Upper lobe of left lung (tissue), 6 donors: Measurements from ENCODE around the gene C1QL1. TPM values are rescaled to one million over a fixed set of nuclear protein-coding genes. Genes with fewer than 3 reads are reported as not detected.

ENCODE experiments used
- ATAC-seq, 2 donors: fragments of 200-7000 bp; cut with Tn5 transposase; one replicate each; pipeline ENCODE4 v1.9.1; 2022; ENCODE audit warnings: mild to moderate bottlenecking in 2 of 2, moderate library complexity in 2 of 2; ENCODE audit not compliant: low FRiP score in 2 of 2
- DNase-seq, 2 donors: peaks; one replicate each; pipeline ENCODE4 v3.0.0-alpha.2; 2019 to 2020
- H3K27ac ChIP-seq, 4 donors: fragments of 200-600 bp; sonication (generic); one replicate each; pipeline ENCODE4 v1.5.1; 2016 to 2019
- H3K27me3 ChIP-seq, 4 donors: fragments of 200-600 bp; sonication (generic); one replicate each; pipeline ENCODE4 v1.5.1; 2017 to 2019
- H3K36me3 ChIP-seq, 4 donors: fragments of 200-600 bp; sonication (generic); one replicate each; pipeline ENCODE4 v1.5.1; 2016 to 2019
- H3K4me1 ChIP-seq, 4 donors: fragments of 200-600 bp; sonication (generic); one replicate each; pipeline ENCODE4 v1.5.1; 2018 to 2019
- H3K4me3 ChIP-seq, 4 donors: fragments of 200-600 bp; sonication (generic); one replicate each; pipeline ENCODE4 v1.5.1; 2017 to 2019; ENCODE audit warnings: mild to moderate bottlenecking in 2 of 4, moderate library complexity in 1 of 4
- H3K9me3 ChIP-seq, 4 donors: fragments of 200-600 bp; sonication (generic); one replicate each; pipeline ENCODE4 v1.5.1; 2018 to 2019
- EP300 ChIP-seq, 4 donors: sonication (generic); formaldehyde crosslinking; IDR thresholded peaks; one replicate each; pipeline ENCODE4 v1.5.1; 2017; ENCODE audit warnings: antibody characterized with exemption in 4 of 4, control low read depth in 2 of 4
- POLR2A ChIP-seq, 4 donors: fragments of 450-650 bp; IDR thresholded peaks; one replicate each; pipeline ENCODE4 v1.5.1; 2016 to 2017; ENCODE audit warnings: antibody characterized with exemption in 4 of 4, mild to moderate bottlenecking in 2 of 4
- POLR2AphosphoS5 ChIP-seq, 2 donors: sonication (generic); formaldehyde crosslinking; IDR thresholded peaks; one replicate each; pipeline ENCODE4 v1.5.1; 2017; ENCODE audit warnings: antibody characterized with exemption in 2 of 2
- WGBS, 2 donors: methylation state at CpG; one replicate each; pipeline ENCODE4 v1.1.5; 2017 to 2018; 5-methylcytosine and 5-hydroxymethylcytosine counted together
- total RNA-seq, 6 donors: library from RNA; depleted of rRNA in 4 of 6; stranded (reverse); fragments of >200 nt in 4 of 6; gene quantifications; one replicate each; pipeline versions ENCODE4 v1.1.0 to v1.2.1, GENCODE V29; 2016 to 2021
- TF ChIP-seq, protein P1 (sequence below), 6 experiments: fragments of 450-650 bp in 4 of 6; fragments of 200-600 bp in 2 of 6; sonication (generic) in 2 of 6; IDR thresholded peaks; one replicate each; pipeline ENCODE4 v1.5.1; 2016 to 2019; ENCODE audit warnings: antibody characterized with exemption in 6 of 6
- donor health status: DM: no; HTN: no; CAD: no; lungs with moderate emphysema.
- donor health status: DM: no; HTN: yes; CAD: no; lungs with severe emphysema.

The C1QL1 gene
- total RNA-seq, 6 donors from 2014 or later = 0.44 TPM; not detected in 5

DNA sequence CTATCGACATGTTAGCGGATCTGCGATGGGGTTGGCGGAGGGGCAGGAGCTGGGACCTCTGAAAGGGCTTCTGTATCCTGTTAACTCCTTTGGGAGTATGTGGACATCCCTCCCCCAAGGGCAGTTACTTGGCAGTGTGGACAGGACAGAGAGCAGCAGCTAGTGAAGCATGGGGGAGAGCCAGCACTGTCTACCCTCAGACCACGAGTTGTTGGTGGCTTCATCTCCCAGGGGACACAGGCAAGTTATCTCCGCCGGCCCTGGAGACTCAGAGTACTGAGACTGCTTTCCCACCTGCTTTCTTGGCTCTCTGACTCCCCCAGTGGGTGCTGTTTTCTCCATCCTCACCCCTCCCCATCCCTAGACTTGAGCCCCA, 47.5 kb downstream of the C1QL1 start:
- Histone ChIP-seq H3K4me1 (peaks cover 0 to 16% (median 7%) of the 10 kb centered on the region in 4 donors), H3K27ac (no peak overlapping the region), H3K36me3 (no peaks in the 10 kb centered on the region), H3K4me3 (no peak overlapping the region), H3K9me3 (no peaks in the 10 kb centered on the region), H3K27me3 (no peaks in the 10 kb centered on the region)
- no peak for DNase-seq
- WGBS, 2 donors = 72 to 79% methylated on average over 7 of the region's 7 CpGs
- ATAC-seq = no peak
- TF ChIP-seq EP300 (IDR thresholded peaks at IDR 0.05) = no peak
- no peak for TF ChIP-seq POLR2AphosphoS5 (IDR thresholded peaks at IDR 0.05)
- TF ChIP-seq, protein P1, sequence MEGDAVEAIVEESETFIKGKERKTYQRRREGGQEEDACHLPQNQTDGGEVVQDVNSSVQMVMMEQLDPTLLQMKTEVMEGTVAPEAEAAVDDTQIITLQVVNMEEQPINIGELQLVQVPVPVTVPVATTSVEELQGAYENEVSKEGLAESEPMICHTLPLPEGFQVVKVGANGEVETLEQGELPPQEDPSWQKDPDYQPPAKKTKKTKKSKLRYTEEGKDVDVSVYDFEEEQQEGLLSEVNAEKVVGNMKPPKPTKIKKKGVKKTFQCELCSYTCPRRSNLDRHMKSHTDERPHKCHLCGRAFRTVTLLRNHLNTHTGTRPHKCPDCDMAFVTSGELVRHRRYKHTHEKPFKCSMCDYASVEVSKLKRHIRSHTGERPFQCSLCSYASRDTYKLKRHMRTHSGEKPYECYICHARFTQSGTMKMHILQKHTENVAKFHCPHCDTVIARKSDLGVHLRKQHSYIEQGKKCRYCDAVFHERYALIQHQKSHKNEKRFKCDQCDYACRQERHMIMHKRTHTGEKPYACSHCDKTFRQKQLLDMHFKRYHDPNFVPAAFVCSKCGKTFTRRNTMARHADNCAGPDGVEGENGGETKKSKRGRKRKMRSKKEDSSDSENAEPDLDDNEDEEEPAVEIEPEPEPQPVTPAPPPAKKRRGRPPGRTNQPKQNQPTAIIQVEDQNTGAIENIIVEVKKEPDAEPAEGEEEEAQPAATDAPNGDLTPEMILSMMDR (IDR thresholded peaks at IDR 0.05) = no peak
- TF ChIP-seq POLR2A (IDR thresholded peaks at IDR 0.05) = no peak

GRCh38 chr17:44919885-44920564, 48.1 kb downstream of the C1QL1 start:
- TF ChIP-seq, protein P1 (IDR thresholded peaks at IDR 0.05) = peak; percentile 80 to 91 (median 86)
- no peak for TF ChIP-seq POLR2AphosphoS5 (IDR thresholded peaks at IDR 0.05)
- no peaks in the 10 kb centered on the region for H3K36me3 ChIP-seq
- H3K4me3 ChIP-seq = no peak overlapping the region
- H3K9me3 ChIP-seq = no peaks in the 10 kb centered on the region
- 20 to 38% methylated on average over 2 to 9 of the region's 9 CpGs for WGBS, 2 donors
- DNase-seq (peak in 1 of 2 donors; percentile 81), ATAC-seq (peak; percentile 83 to 93)
- H3K27me3 ChIP-seq = no peaks in the 10 kb centered on the region
- H3K4me1 ChIP-seq = peaks cover 0 to 17% (median 8%) of the 10 kb centered on the region in 4 donors
- H3K27ac ChIP-seq = no peak overlapping the region

DNA sequence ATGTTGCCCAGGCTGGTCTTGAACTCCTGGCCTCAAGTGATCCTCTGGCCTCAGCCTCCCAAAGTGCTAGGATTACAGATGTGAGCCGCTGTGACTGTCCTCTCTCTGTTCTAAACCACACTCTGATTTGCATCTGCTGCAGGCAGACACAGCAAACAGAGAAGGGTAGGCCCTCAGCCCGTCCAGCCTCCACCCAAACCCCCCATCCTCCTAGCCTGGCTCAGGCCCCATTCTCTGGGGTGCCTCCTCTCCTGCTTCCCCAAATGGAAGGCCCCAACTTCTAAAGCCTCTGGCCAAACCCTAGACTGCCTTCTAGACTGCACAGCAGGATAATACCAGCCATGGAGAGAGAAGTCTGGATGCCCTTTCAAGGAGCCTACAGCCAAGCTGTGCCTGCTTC, 48.7 kb downstream of the C1QL1 start:
- no peaks in the 10 kb centered on the region for H3K27me3 ChIP-seq
- ATAC-seq (no peak), DNase-seq (no peak)
- TF ChIP-seq POLR2A (IDR thresholded peaks at IDR 0.05) (no peak), EP300 (IDR thresholded peaks at IDR 0.05) (no peak), POLR2AphosphoS5 (IDR thresholded peaks at IDR 0.05) (no peak)
- TF ChIP-seq, protein P1 (IDR thresholded peaks at IDR 0.05) = no peak
- no peak overlapping the region for H3K4me3 ChIP-seq
- H3K4me1 ChIP-seq = peaks cover 0 to 17% (median 8%) of the 10 kb centered on the region in 4 donors
- H3K27ac ChIP-seq = no peak overlapping the region
- 68 to 78% methylated on average over 2 of the region's 2 CpGs for WGBS, 2 donors
- H3K36me3 ChIP-seq = no peaks in the 10 kb centered on the region
- H3K9me3 ChIP-seq = no peaks in the 10 kb centered on the region

DNA sequence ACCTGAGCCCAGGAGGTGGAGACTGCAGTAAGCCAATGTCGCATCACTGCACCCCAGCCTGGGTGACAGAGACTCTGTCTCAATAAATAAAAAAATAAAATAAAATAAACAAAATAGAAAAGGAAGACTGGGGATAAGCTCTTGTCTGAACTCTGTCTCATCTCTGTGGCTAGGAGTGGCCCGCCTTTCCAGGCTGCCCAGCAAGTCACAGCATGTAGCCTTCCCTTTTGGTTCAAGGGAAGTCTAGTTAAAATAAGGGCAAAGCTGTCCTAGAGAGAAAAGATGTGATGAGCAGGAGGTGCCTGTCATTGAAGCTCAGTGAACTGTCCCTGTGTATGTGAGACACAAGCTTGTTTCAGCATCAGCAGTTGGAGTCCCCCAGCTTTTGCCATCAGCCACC, 50.1 kb downstream of the C1QL1 start:
- TF ChIP-seq POLR2AphosphoS5 (IDR thresholded peaks at IDR 0.05) = no peak
- no peak for TF ChIP-seq POLR2A (IDR thresholded peaks at IDR 0.05)
- TF ChIP-seq, protein P1 (IDR thresholded peaks at IDR 0.05) = no peak
- no peak for TF ChIP-seq EP300 (IDR thresholded peaks at IDR 0.05)
- Histone ChIP-seq H3K4me1 (peaks cover 0 to 17% (median 8%) of the 10 kb centered on the region in 4 donors), H3K9me3 (no peaks in the 10 kb centered on the region), H3K36me3 (no peaks in the 10 kb centered on the region), H3K4me3 (no peak overlapping the region), H3K27me3 (no peaks in the 10 kb centered on the region), H3K27ac (no peak overlapping the region)
- ATAC-seq (no peak), DNase-seq (no peak)
- 85 to 96% methylated on average over 2 of the region's 2 CpGs for WGBS, 2 donors

DNA sequence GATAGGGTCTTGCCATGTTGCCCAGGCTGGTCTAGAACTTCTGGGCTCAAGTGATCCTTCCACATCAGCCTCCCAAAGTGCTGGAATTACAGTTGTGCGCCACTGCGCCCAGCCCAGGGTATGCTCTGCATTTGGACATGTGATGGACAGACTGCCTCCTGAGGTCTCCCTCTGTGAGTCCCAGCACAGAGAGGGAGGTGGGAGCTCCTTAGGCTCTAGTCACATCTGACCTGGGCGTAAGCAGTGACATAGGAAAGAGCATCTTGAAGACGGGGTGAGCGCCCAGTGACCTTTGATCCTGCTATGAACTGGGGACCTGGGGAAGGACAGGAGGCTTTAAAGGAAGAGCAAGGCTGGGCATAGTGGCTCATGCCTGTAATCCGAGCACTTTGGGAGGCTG, 50.6 kb downstream of the C1QL1 start:
- WGBS, 2 donors = 85 to 88% methylated on average over 3 to 6 of the region's 6 CpGs
- TF ChIP-seq EP300 (IDR thresholded peaks at IDR 0.05) = no peak
- TF ChIP-seq, protein P1 (IDR thresholded peaks at IDR 0.05) = no peak
- TF ChIP-seq POLR2AphosphoS5 (IDR thresholded peaks at IDR 0.05) = no peak
- no peak for TF ChIP-seq POLR2A (IDR thresholded peaks at IDR 0.05)
- Histone ChIP-seq H3K4me3 (no peak overlapping the region), H3K36me3 (no peaks in the 10 kb centered on the region), H3K27me3 (peaks cover 0 to 1% (median 0%) of the 10 kb centered on the region in 4 donors), H3K27ac (no peak overlapping the region), H3K9me3 (no peaks in the 10 kb centered on the region), H3K4me1 (peaks cover 0 to 17% (median 8%) of the 10 kb centered on the region in 4 donors)
- no peak for ATAC-seq
- DNase-seq = no peak
